Measurements from ENCODE around the gene OR4M1. TPM values are rescaled to one million over a fixed set of nuclear protein-coding genes. Genes with fewer than 3 reads are reported as not detected.
"Not testable (repeated sequence)": the region's sequence is repeated elsewhere in the genome, so short reads cannot be mapped to it uniquely, and the experiment has no call there.

Gene OR4M1
- polyA plus RNA-seq, 1 experiment: not detected

DNA sequence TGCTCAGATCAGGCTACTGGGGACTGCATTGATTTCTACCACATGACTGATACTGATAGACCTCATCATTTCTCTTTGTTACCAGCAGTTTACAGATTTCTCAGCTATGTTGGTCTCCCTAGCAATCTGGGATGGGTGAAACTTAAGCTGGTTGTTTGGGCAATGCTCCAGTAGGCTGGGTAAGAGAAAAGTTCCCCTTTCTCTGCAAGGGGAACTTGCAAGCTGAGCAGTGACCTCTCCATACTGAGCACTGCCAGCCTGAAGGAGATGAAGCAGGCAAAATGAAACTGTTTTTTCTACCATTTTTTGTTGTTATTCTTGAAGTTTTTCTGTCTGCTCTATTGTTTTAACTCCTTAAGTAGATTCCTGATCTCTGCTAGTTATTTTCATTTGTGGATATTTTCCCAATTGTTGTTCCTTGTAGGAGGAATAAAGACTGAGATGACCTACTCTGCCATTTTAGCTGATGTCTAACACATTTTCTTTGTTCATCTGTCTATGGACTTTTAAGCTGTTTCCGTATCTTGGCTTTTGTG, 1.3 kb upstream of the OR4M1 start:
- no peak for DNase-seq (ENCODE audit: low read depth)
- H3K27me3 ChIP-seq (ENCODE audit: control insufficient read depth, insufficient read depth, low read length): no peaks in the 10 kb centered on the region
- ChIA-PET POLR2A (no interaction called here), CTCF (no interaction called here)
- no peaks in the 10 kb centered on the region for H3K36me3 ChIP-seq (ENCODE audit: control insufficient read depth, insufficient read depth, low read length)
- H3K4me3 ChIP-seq (ENCODE audit: low read depth, low read length): no peak overlapping the region
- TF ChIP-seq, protein P1, sequence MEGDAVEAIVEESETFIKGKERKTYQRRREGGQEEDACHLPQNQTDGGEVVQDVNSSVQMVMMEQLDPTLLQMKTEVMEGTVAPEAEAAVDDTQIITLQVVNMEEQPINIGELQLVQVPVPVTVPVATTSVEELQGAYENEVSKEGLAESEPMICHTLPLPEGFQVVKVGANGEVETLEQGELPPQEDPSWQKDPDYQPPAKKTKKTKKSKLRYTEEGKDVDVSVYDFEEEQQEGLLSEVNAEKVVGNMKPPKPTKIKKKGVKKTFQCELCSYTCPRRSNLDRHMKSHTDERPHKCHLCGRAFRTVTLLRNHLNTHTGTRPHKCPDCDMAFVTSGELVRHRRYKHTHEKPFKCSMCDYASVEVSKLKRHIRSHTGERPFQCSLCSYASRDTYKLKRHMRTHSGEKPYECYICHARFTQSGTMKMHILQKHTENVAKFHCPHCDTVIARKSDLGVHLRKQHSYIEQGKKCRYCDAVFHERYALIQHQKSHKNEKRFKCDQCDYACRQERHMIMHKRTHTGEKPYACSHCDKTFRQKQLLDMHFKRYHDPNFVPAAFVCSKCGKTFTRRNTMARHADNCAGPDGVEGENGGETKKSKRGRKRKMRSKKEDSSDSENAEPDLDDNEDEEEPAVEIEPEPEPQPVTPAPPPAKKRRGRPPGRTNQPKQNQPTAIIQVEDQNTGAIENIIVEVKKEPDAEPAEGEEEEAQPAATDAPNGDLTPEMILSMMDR (IDR thresholded peaks at IDR 0.05; ENCODE audit: insufficient read depth, low read depth, low read length): no peak

DNA sequence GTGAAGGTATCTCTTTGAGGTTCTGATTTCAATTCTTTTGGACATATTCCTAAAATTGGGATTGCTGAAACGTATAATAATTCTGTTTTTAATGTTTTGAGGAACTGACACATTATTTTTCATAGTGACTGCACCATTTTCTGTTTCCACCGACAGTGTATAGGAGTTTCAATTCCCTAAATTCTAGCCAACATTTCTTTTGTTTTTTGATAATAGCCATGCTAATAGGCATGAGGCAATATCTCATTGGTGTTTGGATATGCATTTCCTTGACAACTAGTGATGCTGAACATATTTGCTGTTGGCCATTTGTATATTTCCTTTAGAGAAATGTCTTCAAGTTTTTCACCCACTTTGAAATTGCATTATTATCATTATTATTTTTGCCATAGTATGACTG, 850 bp upstream of the OR4M1 start:
- CTCF ChIA-PET; H3K36me3 ChIP-seq (ENCODE audit: control insufficient read depth, insufficient read depth, low read length); POLR2A ChIA-PET; H3K4me3 ChIP-seq (ENCODE audit: low read depth, low read length); H3K27me3 ChIP-seq (ENCODE audit: control insufficient read depth, insufficient read depth, low read length); DNase-seq (ENCODE audit: low read depth): not testable (repeated sequence)

DNA sequence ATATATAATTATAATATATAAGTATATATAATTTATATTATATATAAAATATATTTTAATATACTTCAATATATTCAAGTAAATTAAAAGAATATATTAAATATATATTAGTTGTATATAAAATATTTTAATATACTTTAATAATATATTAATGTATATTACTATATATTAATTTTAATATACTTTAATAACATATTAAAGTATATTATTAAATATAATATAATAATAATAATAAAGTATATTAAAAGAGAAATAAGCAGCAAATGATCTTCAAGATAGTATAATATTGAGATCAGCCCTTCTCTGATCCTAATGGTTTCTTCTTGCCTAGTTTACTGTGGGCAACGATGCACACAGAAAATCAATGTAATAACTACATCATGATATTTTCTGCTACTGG, 2.3 kb downstream of the OR4M1 start:
- TF ChIP-seq, protein P1 (IDR thresholded peaks at IDR 0.05; ENCODE audit: insufficient read depth, low read depth, low read length): no peak
- Histone ChIP-seq H3K27me3 (ENCODE audit: control insufficient read depth, insufficient read depth, low read length) (no peaks in the 10 kb centered on the region), H3K36me3 (ENCODE audit: control insufficient read depth, insufficient read depth, low read length) (no peaks in the 10 kb centered on the region), H3K4me3 (ENCODE audit: low read depth, low read length) (no peak overlapping the region)
- CTCF ChIA-PET: no interaction called here
- no peak for DNase-seq (ENCODE audit: low read depth)
- POLR2A ChIA-PET: no interaction called here

DNA sequence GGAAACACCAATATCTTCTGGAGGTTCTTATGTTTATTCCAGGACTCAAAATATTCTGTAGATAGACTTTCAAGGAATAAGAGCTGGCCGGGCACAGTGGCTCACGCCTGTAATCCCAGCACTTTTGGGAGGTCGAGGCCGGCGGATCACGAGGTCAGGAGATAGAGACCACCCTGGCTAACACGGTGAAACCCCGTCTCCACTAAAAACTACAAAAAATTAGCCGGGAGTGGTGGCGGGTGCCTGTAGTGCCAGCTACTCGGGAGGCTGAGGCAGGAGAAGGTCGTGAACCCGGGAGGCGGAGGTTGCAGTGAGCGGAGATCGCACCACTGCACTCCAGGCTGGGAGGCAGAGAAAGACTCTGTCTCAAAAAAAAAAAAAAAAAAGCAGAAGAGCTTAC, 12.5 kb downstream of the OR4M1 start:
- H3K4me3 ChIP-seq (ENCODE audit: low read depth, low read length); POLR2A ChIA-PET; CTCF ChIA-PET; H3K27me3 ChIP-seq (ENCODE audit: control insufficient read depth, insufficient read depth, low read length); H3K36me3 ChIP-seq (ENCODE audit: control insufficient read depth, insufficient read depth, low read length); DNase-seq (ENCODE audit: low read depth): not testable (repeated sequence)

DNA sequence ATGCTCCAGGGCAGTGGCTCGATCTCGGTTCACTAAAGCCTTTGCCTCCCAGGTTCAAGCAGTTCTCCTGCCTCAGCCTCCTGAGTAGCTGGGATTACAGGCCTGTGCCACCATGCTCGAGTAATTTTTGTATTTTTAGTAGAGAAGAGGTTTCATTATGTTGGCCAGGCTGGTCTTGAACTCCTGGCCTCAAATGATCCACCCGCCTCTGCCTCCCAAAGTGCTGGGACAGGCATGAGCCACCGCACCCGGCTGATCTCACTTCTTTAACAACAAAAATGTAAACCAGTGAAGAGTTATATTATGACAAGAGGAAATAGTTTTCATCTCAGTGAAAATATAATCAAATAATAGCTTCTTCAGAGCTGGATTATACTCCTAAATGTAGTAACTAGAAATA, 14.0 kb downstream of the OR4M1 start:
- H3K36me3 ChIP-seq (ENCODE audit: control insufficient read depth, insufficient read depth, low read length); POLR2A ChIA-PET; DNase-seq (ENCODE audit: low read depth); H3K27me3 ChIP-seq (ENCODE audit: control insufficient read depth, insufficient read depth, low read length); H3K4me3 ChIP-seq (ENCODE audit: low read depth, low read length); CTCF ChIA-PET: not testable (repeated sequence)

DNA sequence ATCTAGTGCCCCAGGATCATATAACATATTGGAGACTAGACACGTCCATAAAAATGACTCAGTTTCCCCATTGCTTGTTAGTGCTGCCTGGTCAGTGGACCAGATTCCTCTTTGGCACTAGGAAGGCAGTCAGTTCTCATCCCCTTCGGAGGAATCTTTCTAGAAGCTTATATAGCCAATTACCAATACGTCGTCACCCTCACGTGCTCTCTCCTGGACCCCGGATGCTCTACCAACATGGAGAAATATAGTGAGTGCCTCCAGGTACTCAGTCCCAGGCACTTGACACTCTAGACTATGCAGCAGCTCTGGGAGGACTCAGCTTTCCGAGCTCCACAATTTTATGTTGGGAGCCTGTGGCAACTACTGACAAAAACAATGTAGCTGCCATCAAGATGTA, 14.8 kb downstream of the OR4M1 start:
- H3K36me3 ChIP-seq (ENCODE audit: control insufficient read depth, insufficient read depth, low read length); DNase-seq (ENCODE audit: low read depth); POLR2A ChIA-PET; CTCF ChIA-PET; H3K4me3 ChIP-seq (ENCODE audit: low read depth, low read length); H3K27me3 ChIP-seq (ENCODE audit: control insufficient read depth, insufficient read depth, low read length): not testable (repeated sequence)

DNA sequence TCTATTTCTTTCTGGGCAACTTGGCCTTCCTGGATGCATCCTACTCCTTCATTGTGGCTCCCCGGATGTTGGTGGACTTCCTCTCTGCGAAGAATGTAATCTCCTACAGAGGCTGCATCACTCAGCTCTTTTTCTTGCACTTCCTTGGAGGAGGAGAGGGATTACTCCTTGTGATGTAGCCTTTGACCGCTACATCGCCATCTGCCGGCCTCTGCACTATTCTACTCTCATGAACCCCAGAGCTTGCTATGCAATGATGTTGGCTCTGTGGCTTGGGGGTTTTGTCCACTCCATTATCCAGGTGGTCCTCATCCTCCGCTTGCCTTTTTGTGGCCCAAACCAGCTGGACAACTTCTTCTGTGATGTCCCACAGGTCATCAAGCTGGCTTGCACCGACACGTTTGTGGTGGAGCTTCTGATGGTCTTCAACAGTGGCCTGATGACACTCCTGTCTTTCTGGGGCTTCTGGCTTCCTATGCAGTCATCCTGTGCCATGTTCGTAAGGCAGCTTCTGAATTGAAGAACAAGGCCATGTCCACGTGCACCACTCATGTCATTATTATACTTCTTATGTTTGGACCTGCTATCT, 23.3 kb downstream of the OR4M1 start:
- CTCF ChIA-PET; H3K4me3 ChIP-seq (ENCODE audit: low read depth, low read length); H3K27me3 ChIP-seq (ENCODE audit: control insufficient read depth, insufficient read depth, low read length); DNase-seq (ENCODE audit: low read depth); H3K36me3 ChIP-seq (ENCODE audit: control insufficient read depth, insufficient read depth, low read length); POLR2A ChIA-PET: not testable (repeated sequence)

DNA sequence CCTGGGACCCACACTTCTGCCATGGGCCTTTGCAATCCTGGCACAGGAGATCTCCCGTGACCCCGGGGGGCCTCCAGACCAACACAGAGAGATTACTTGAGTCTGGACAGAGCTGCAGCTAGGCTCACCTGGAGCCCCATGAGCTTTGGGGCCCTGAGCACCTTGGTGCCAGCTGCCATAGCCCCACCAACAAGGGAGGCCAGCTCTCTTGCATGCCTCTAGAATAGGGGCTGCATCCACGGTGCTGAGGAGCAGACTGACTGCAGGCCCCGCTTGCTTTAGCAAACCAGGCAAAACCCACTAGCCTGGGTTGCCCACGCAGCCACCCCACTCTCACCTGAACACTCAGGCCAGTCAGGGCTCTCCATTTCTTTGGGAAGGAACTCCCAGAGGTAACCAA, 26.6 kb downstream of the OR4M1 start:
- no peak for DNase-seq (ENCODE audit: low read depth)
- ChIA-PET POLR2A (no interaction called here), CTCF (no interaction called here)
- no peaks in the 10 kb centered on the region for H3K27me3 ChIP-seq (ENCODE audit: control insufficient read depth, insufficient read depth, low read length)
- no peaks in the 10 kb centered on the region for H3K36me3 ChIP-seq (ENCODE audit: control insufficient read depth, insufficient read depth, low read length)
- TF ChIP-seq, protein P1 (IDR thresholded peaks at IDR 0.05; ENCODE audit: insufficient read depth, low read depth, low read length): no peak
- H3K4me3 ChIP-seq (ENCODE audit: low read depth, low read length): no peak overlapping the region

All from BJ (cell line).